MCF 10A (cell line): ENCODE data around the gene APOL1. TPM values are rescaled to one million over a fixed set of nuclear protein-coding genes. Genes with fewer than 3 reads are reported as not detected.
"Not testable (repeated sequence)": the region's sequence is repeated elsewhere in the genome, so short reads cannot be mapped to it uniquely, and the experiment has no call there.

Source experiments
- Bru-seq: library from RNA; stranded (reverse); fragments of 400-500 nt; gene quantifications from one replicate; lab custom pipeline; 2021; lab: Mats Ljungman, UMichigan
- BruChase-seq, 2 experiments: library from RNA; stranded (reverse); fragments of 400-500 nt; gene quantifications; one replicate each; lab custom pipeline; 2021; lab: Mats Ljungman, UMichigan
- BruUV-seq: library from RNA; stranded (reverse); fragments of 400-500 nt; replicated peaks from 2 replicates; lab custom pipeline; 2021; lab: Mats Ljungman, UMichigan
- CTCF ChIA-PET: fragments of 300-600 bp; sonication (Branson Sonifier 250); formaldehyde crosslinking; extraction: SDS; loops from one replicate; lab custom pipeline; 2021; ENCODE audit warnings: antibody characterized with exemption, inconsistent platforms; lab: Yijun Ruan, JAX
- POLR2A ChIA-PET: fragments of 300-600, 350-650 bp; sonication (Branson Sonifier 250); formaldehyde crosslinking; extraction: SDS; loops from one replicate; lab custom pipeline; 2020; ENCODE audit warnings: antibody characterized with exemption, inconsistent platforms; lab: Yijun Ruan, JAX
- DNase-seq: peaks from one replicate; pipeline ENCODE4 v3.0.0-alpha.2; 2018; ENCODE audit not compliant: unreplicated experiment
- H3K27ac Mint-ChIP-seq: one replicate; pipeline ENCODE4 v1.8.0; 2022; ENCODE audit warnings: mild to moderate bottlenecking, low read depth, mixed read lengths; ENCODE audit not compliant: unreplicated experiment
- H3K27me3 Mint-ChIP-seq: one replicate; pipeline ENCODE4 v1.8.0; 2022; ENCODE audit warnings: mixed read lengths; ENCODE audit not compliant: insufficient read depth, unreplicated experiment
- H3K36me3 Mint-ChIP-seq: one replicate; pipeline ENCODE4 v1.8.0; 2022; ENCODE audit warnings: mild to moderate bottlenecking, moderate library complexity, mixed read lengths; ENCODE audit not compliant: insufficient read depth, unreplicated experiment
- H3K4me1 Mint-ChIP-seq: one replicate; pipeline ENCODE4 v1.8.0; 2022; ENCODE audit warnings: mixed read lengths; ENCODE audit not compliant: insufficient read depth, unreplicated experiment
- H3K4me3 Mint-ChIP-seq: one replicate; pipeline ENCODE4 v1.8.0; 2022; ENCODE audit warnings: mild to moderate bottlenecking, moderate library complexity, mixed read lengths; ENCODE audit not compliant: unreplicated experiment
- H3K9me3 Mint-ChIP-seq: one replicate; pipeline ENCODE4 v1.8.0; 2022; ENCODE audit warnings: mixed read lengths; ENCODE audit not compliant: unreplicated experiment
- intact Hi-C: fragments of 100-400 bp; cut with micrococcal nuclease; formaldehyde crosslinking; loops from 2 replicates; pipeline ENCODE4 v1.14.1; 2022
- long read RNA-seq: library from polyadenylated mRNA; stranded (forward); transcript quantifications from one replicate; pipeline ENCODE4 v2.0.0, GENCODE V29; 2022
- total RNA-seq: library from RNA; stranded (reverse); gene quantifications from 2 replicates; pipeline ENCODE4 v1.2.3, GENCODE V29; 2022
- TF ChIP-seq, protein P1 (sequence below): fragments of 200-600 bp; IDR thresholded peaks from one replicate; pipeline ENCODE4 v1.8.0; 2022; ENCODE audit warnings: antibody characterized with exemption, mild to moderate bottlenecking; ENCODE audit not compliant: unreplicated experiment

APOL1 gene, protein sequence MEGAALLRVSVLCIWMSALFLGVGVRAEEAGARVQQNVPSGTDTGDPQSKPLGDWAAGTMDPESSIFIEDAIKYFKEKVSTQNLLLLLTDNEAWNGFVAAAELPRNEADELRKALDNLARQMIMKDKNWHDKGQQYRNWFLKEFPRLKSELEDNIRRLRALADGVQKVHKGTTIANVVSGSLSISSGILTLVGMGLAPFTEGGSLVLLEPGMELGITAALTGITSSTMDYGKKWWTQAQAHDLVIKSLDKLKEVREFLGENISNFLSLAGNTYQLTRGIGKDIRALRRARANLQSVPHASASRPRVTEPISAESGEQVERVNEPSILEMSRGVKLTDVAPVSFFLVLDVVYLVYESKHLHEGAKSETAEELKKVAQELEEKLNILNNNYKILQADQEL
- total RNA-seq: 0.14 and 0.69 TPM in 2 replicates
- Bru-seq, nascent RNA: percentile 14 among the genes with signal in this experiment
- percentile 26 among the genes with signal in this experiment for BruChase-seq, experiment 1, labeled RNA remaining after a 6-hour chase
- BruChase-seq, experiment 2, labeled RNA remaining after a 2-hour chase: percentile 16 among the genes with signal in this experiment
- long read RNA-seq: 0 reads

DNA sequence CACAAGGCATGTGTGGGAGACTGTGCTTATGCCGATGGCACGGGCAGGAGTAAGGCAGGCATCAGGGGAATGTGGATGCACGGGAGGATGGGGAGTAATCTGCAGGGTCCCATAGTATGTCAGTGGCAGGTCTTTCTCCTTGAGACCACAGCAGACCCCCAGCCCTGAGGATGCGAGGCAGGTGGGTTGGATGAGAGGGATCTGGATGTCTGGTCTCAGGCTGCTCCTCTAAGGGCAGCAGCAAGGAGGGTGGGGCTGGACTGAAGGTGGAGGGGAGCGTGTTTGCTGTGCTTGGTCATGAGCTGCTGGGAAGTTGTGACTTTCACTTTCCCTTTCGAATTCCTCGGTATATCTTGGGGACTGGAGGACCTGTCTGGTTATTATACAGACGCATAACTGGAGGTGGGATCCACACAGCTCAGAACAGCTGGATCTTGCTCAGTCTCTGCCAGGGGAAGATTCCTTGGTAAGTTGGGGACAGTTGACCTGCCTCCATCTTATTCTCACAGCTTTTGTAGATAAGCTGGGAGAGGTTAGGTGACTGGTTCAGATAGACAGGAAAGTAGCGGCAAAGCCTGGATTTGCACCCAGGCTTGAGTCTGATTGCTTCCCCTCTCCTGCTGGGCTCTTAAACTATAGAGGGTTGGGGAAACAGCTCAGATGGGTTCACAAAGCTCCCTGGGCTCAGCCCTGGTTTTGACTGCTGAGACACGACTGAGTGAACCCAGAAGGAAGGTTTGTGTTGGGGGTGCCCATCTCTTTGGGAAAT lies at the start of gene APOL1:
APOL1 (plus strand) TSS at position 380 of the 769 bp plus-strand sequence. CDS start 1,823 bp downstream, outside the sequence.
- Mint-ChIP-seq H3K36me3 (no peaks in the 10 kb centered on the region), H3K27me3 (no peaks in the 10 kb centered on the region), H3K4me1 (no peaks in the 10 kb centered on the region), H3K4me3 (no peak within 1 kb of the TSS), H3K27ac (peak within 1 kb of the TSS; percentile 39), H3K9me3 (no peaks in the 10 kb centered on the region)
- DNase-seq: peak; percentile 35
- TF ChIP-seq, protein P1, sequence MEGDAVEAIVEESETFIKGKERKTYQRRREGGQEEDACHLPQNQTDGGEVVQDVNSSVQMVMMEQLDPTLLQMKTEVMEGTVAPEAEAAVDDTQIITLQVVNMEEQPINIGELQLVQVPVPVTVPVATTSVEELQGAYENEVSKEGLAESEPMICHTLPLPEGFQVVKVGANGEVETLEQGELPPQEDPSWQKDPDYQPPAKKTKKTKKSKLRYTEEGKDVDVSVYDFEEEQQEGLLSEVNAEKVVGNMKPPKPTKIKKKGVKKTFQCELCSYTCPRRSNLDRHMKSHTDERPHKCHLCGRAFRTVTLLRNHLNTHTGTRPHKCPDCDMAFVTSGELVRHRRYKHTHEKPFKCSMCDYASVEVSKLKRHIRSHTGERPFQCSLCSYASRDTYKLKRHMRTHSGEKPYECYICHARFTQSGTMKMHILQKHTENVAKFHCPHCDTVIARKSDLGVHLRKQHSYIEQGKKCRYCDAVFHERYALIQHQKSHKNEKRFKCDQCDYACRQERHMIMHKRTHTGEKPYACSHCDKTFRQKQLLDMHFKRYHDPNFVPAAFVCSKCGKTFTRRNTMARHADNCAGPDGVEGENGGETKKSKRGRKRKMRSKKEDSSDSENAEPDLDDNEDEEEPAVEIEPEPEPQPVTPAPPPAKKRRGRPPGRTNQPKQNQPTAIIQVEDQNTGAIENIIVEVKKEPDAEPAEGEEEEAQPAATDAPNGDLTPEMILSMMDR: no peak
- ChIA-PET POLR2A (no interaction called here), CTCF (interaction anchor here (0.6 to 2.7 kb wide), 3 partner anchors 9 to 708 kb away, joined by 3 to 10 read pairs (median 3); partner anchors contain the start of gene APOL2)
- intact Hi-C loops: no loop called here
- BruUV-seq: no TSS peak

DNA sequence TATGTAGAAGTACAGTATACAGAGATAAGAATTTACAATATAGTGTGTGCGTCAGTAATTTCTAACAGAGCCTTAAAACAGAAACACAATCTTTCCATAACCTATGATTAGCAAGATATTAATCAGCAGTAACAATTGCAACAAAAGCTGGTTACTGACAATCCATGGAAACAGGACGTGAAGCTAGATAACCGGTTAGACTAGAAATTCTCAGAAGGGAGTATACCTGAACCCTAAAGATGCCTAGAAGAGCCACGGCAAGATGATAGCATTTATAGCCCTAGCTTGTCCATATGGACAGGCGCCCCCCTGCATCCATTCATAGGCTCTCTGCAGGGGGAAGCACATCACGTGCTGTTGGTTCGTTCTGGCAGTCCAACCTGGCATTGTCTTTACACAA lies 49.5 kb upstream of the APOL1 start:
- H3K9me3 Mint-ChIP-seq, H3K4me1 Mint-ChIP-seq, POLR2A ChIA-PET, BruUV-seq, DNase-seq, H3K4me3 Mint-ChIP-seq, H3K36me3 Mint-ChIP-seq, H3K27ac Mint-ChIP-seq, H3K27me3 Mint-ChIP-seq, intact Hi-C loops: not testable (repeated sequence)
- CTCF ChIA-PET: interaction anchor here (0.6 to 0.7 kb wide), 2 partner anchors 45 to 176 kb away, joined by 3 to 5 read pairs; no protein-coding TSS in a partner anchor

DNA sequence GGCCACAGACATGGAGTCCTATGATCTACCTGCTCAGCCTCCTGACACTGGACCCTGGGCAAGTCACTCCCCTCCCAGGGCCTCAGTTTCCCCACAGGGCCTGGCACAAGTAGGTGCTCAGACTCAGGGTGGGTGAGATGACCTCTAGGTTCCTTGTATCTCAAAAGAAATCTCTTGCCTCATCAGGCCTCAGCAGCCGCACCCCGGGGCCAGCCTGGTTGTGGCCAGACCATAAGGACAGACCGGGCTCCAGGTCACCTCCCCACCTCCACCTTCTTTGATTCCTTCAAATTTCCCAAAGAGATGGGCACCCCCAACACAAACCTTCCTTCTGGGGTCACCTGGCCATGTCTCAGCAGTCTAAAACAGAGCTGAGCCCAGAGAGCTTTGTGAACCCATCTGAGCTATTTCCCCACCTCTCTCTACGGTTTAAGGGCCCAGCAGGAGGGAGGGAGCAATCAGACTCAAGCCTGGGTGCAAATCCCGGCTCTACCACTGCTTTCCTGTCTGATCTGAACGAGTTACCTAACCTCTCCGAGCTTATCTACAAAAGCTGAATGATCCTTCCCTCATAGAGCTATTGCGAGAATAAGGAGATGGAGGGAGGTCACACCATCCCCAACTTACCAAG lies 48.8 kb upstream of the APOL1 start:
- TF ChIP-seq, protein P1: no peak
- no TSS peak for BruUV-seq
- ChIA-PET POLR2A (interaction anchor here (0.7 kb wide), 1 partner anchor 26 kb away, joined by 3 read pairs; no protein-coding TSS in a partner anchor), CTCF (interaction anchor here (0.6 to 0.8 kb wide), 2 partner anchors 35 to 60 kb away, joined by 3 to 5 read pairs; partner anchors contain the start of gene APOL2)
- DNase-seq: no peak
- Mint-ChIP-seq H3K27ac (no peak overlapping the region), H3K9me3 (no peaks in the 10 kb centered on the region), H3K36me3 (no peaks in the 10 kb centered on the region), H3K4me1 (no peaks in the 10 kb centered on the region), H3K27me3 (peaks cover 6% of the 10 kb centered on the region), H3K4me3 (no peak overlapping the region)
- intact Hi-C loops: no loop called here

DNA sequence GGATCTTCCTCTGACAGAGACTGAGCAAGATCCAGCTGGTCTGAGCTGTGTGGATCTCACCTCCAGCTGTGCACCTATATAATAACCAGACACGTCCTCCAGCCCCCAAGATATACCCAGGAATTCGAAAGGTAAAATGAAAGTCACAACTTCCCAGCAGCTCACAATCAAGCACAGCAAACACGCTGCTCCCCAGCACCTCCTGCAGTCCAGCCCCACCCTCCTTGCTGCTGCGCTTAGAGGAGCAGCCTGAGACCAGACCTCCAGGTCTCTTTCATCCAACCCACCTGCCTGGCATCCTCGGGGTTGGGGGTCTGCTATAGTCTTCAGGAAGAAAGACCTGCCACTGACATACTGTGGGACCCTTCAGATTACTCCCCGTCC lies 48.3 kb upstream of the APOL1 start:
- Mint-ChIP-seq H3K27ac (no peak overlapping the region), H3K4me1 (no peaks in the 10 kb centered on the region), H3K27me3 (peaks cover 10% of the 10 kb centered on the region), H3K36me3 (no peaks in the 10 kb centered on the region), H3K4me3 (no peak overlapping the region), H3K9me3 (no peaks in the 10 kb centered on the region)
- ChIA-PET POLR2A (interaction anchor here (0.7 kb wide), 1 partner anchor 27 kb away, joined by 3 read pairs; no protein-coding TSS in a partner anchor), CTCF (interaction anchor here (0.8 kb wide), 1 partner anchor 60 kb away, joined by 5 read pairs; no protein-coding TSS in a partner anchor)
- no TSS peak for BruUV-seq
- intact Hi-C loops: no loop called here
- TF ChIP-seq, protein P1: no peak
- DNase-seq: no peak

GRCh38 chr22:36205573-36205972 lies 47.4 kb upstream of the APOL1 start:
- intact Hi-C loops: not testable (repeated sequence)

More at GRCh38 chr22:36205573-36205972, 47.4 kb upstream of the APOL1 start:
- DNase-seq, H3K4me1 Mint-ChIP-seq, BruUV-seq, POLR2A ChIA-PET, H3K36me3 Mint-ChIP-seq, CTCF ChIA-PET, H3K27ac Mint-ChIP-seq, H3K9me3 Mint-ChIP-seq, H3K4me3 Mint-ChIP-seq: not testable (repeated sequence)
- peaks cover 19% of the 10 kb centered on the region for H3K27me3 Mint-ChIP-seq
